Fibroblast of skin of left quadriceps (primary cell): Measurements from ENCODE around the gene NOXA1.
A peak's percentile ranks its signal among the peaks of the same experiment; 100 is the strongest.

Experiments used
- DNase-seq, 2 experiments: peaks; one replicate each; pipeline ENCODE4 v3.0.0-alpha.2; 2013; ENCODE audit warnings: low read depth in 2 of 2

NOXA1 gene

DNA sequence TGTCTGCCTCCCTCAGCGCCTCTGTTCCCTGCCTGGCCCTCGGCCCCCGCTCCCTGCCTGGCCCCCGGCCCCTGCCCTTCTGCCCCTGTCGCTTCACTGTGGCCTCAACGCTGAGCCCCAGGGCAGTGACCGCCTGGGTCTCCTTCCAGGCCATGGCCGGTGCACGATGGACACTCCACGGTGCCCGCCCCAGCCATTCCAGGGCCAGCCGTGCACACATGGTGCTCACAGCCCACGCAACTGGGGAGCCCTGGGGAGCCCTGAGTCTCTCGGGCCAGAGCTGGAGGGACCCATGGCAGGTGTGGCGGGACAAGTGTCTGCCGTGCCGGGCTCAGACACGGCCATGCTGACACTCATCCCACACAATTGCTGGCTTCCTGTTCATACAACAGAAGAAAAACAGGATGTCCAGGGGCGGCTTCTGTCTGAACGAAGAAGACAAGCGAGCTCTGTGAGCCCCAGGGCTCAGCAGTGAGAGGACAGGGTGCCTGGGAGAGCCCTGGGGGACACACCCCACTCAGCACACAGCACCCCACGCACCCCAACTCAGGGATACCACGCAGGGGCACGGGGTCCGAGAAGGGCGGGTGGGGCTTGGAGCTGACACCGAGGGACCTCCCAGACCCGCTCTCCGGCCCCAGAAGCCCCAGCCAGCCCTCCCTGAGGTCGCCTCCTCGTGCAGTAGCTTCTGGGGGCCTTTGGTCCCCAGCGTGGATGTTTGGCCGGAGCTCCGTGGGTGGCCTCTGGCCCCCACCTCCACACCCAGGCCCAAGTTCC lies 35.9 kb upstream of the NOXA1 start:
- no peak for DNase-seq

GRCh38 chr9:137387891-137388560 lies 35.2 kb upstream of the NOXA1 start:
- no peak for DNase-seq

GRCh38 chr9:137388589-137389427 lies 34.4 kb upstream of the NOXA1 start:
- DNase-seq, result no peak

DNA sequence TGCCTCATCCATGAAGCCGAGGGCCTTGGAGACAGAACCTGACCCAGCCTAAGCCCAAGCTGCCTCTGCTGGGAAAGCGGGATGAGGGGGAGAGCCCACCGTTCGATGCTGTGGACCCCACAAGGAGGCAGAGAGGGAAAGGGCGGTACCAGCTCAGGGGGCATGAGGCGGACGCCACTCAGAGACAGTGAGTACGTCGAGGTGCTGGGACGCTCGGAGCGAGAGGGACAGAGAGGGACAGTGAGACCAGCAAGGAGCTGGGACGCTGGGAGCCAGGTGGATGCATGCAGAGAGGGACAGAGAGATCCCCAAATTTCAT lies 33.8 kb upstream of the NOXA1 start:
- DNase-seq, result no peak

DNA sequence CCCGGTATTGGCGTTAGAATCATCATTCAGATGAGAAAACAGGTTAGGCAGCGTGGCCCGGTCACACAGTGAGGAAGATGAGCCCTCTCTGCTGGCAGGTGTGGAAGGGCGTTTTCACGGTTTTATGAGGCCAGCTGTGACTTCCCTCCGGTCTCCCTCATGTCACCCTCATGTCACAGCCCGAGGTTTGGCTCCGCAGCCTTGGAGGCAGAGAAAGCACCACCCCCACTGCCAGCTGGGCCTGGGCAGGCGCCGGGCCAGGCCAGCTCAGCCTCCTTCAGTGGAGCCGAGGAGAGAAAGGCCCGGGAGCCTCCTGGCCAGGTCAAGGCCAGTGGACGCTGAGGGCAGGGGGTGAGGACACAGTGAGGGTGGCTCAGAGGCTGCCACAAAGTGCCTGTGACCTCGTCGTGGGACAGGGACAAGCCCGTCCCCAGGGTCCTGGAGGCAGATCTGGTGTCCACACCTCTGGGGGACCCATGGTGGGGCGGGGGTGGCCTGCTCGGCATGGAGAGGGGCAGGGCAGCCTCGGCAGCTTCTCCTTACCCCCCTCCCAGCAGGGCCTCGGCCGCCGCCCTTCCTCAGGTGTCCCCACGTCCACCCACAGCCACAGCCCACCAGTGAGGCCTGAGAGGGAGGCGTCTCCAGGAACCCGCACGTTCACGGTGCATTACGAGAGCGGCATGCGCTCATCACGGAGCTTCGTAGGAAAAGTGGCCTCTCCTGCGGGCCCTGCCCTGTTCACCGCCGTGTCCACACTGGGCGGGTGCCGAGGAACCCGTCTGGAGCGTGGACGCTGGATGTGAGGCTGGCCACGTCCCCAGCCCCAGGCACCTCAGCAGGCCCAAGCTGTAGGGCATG lies 32.4 kb upstream of the NOXA1 start:
- DNase-seq, result no peak

- DNase-seq, result no peak
Observed at GRCh38 chr9:137391411-137391754, 31.8 kb upstream of the NOXA1 start.

- no peak for DNase-seq
Observed at GRCh38 chr9:137392232-137393007, 30.8 kb upstream of the NOXA1 start.

- no peak for DNase-seq
Observed at GRCh38 chr9:137393176-137394150, 29.7 kb upstream of the NOXA1 start.

GRCh38 chr9:137394866-137395665 lies 28.1 kb upstream of the NOXA1 start:
- DNase-seq, result no peak

DNA sequence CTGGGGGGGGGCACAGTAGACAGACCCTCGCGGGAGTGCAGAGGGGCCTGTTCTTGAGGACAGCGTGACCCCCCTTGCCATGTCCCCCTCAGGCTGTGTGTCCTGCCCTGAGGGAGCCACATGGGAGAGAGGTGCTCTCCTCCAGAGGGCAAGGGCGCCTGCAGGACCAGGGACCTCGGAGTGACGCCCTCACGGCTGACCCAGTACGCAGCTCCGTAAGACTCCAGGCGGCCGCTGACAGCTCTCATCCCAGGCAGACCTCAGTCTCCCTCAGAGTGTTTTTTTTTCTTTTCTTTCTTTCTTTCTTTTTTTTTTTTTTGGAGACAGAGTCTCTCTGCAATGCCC lies 27.6 kb upstream of the NOXA1 start:
- no peak for DNase-seq

GRCh38 chr9:137396227-137396626 lies 27.0 kb upstream of the NOXA1 start:
- DNase-seq, result peak in 1 of 2 experiments; percentile 8

- no peak for DNase-seq
Observed at GRCh38 chr9:137396634-137397367, 26.4 kb upstream of the NOXA1 start.

DNA sequence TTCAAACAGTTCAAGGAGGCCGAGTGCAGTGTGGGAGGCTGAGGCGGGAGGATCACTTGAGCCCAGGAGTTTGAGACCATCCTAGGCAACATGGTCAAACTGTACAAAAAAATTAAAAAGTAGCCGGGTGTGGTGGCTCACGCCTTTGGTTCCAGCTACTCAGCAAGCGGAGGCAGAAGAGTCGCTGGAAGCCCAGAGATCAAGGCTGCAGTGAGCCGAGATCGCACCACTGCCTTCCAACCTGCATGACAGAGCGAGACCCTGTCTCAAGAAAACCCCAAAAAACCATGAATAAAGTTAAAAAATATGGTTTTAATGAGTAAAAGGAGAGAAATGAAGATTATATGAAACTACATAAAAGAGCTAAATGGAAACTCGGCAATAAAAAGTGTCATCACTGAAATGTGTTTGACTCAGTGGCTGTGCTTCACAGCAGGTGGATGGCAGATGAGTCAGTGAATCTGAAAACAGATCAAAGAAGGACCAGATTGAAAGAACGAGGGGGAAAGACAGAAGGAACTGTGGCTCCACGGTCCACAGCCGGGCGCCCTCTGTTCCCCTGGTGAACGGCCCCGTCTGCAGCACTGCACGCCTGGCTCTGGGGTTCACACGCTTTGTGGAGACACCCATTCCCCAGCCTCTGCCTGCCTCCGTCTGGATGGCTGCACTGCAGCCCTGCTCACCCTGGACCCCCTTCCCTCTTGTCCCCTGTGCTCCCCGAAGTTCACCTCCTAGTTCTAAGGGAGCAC lies 25.3 kb upstream of the NOXA1 start:
- DNase-seq, result no peak

DNA sequence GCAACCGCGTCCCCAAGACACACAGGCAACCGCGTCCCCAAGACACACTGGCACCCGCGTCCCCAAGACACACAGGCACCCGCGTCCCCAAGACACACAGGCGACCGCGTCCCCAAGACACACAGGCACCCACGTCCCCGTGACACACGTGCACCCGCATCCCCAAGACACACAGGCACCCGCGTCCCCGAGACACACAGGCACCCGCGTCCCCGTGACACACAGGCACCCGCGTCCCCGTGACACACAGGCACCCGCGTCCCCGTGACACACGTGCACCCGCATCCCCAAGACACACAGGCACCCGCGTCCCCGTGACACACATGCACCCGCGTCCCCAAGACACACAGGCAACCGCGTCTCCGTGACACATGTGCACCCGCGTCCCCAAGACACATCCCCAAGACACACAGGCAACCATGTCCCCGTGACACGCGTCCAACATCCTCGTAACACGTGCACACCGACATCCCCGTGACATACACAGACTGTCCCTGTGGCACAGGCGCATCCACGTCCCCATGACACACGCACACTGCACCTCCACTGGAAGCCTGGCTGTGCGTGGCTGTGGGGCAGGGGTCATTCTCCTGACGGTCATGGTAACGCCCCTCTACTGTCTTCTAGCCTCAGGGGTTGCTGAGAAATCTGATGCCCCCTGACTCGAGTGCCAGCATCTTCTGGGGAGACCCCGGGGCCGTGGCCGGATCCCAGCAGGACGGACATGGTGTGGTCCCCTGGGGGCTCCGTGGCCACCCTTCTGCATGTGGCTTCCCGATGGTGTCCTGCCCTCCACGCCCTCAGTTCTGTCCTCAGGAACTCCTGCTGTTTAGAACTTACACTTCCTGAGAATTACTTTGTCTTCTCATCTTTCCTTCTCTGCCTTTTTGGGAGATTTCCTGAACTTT lies 24.4 kb upstream of the NOXA1 start:
- DNase-seq, result no peak

DNA sequence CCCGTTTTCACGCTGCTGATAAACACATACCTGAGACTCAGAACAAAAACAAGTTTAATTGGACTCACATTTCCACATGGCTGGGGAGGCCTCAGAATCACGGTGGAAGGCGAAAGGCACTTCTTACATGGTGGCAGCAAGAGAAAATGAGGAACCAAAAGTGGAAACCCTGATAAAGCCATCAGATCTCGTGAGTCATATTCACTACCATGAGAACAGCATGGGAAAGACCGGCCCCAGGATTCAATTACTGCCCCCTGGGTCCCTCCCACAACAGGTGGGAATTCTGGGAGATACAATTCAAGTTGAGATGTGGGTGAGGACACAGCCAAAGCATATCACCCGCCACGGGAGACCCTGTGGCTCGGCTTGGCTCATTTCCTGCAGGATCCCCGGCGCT lies 20.4 kb upstream of the NOXA1 start:
- no peak for DNase-seq

DNA sequence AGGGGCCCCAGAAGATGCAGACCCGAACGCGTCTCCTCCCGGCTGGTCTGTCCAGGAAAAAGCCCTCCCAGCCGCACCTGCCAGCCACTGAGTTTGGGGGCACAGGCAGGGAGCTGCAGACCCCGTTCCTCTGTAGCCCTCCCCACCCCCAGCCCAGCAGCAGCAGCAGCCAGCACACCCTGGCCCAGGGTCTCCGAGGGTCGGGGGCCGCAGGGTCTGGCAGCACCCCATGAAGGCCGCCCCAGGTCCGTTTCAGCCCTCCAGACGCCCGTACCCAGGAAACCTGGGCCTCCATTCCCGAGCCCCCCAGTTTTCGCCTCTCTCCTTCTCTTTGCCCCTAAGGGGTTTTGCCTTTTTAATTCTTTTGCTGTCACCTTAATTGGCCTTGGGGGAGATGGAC lies 19.9 kb upstream of the NOXA1 start:
- no peak for DNase-seq
